GM12864 (cell line): ENCODE data around the gene POLR2A.

ENCODE experiments used
- DNase-seq: peaks from one replicate; pipeline ENCODE4 v3.0.0-alpha.2; 2011; ENCODE audit warnings: low read depth
- H3K4me3 ChIP-seq: 2 replicates; pipeline ENCODE4 v1.5.1; 2011; ENCODE audit warnings: mild to moderate bottlenecking, low read depth, low read length, control low read depth
- CTCF ChIP-seq: IDR thresholded peaks from 2 replicates; pipeline ENCODE4 v1.5.1; 2011; ENCODE audit warnings: low read depth, mild to moderate bottlenecking, moderate library complexity, low read length, control low read depth, inconsistent platforms; ENCODE audit errors: missing control alignments

POLR2A gene

DNA sequence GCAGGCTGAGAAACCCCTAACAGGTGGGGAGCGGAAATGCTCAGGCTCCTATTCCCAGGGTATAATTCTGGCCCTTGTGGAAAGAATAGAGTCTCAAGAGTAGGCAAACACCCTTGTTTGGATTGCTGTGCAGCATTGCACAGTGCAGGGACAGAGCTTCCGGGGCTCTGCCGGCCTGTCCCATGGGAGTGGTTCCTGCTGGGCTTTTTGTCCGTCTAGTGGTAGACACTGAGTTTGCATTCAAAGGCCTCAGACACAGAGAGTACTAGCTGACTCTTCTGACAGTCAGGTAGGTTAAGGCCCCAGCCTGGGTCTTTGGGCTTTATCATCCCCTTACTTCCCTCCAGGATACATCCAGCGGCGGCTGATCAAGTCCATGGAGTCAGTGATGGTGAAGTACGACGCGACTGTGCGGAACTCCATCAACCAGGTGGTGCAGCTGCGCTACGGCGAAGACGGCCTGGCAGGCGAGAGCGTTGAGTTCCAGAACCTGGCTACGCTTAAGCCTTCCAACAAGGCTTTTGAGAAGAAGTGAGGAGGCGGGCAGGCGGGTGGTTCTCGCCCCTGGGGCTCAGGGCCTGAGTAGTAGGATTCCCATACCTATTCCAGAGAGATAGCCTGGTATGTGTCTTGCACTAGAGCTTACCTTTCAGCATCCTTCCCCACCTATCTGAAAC is 18.1 kb downstream of the POLR2A start:
- H3K4me3 ChIP-seq, result no peak overlapping the region
- DNase-seq, result no peak
- TF ChIP-seq CTCF, result no peak

DNA sequence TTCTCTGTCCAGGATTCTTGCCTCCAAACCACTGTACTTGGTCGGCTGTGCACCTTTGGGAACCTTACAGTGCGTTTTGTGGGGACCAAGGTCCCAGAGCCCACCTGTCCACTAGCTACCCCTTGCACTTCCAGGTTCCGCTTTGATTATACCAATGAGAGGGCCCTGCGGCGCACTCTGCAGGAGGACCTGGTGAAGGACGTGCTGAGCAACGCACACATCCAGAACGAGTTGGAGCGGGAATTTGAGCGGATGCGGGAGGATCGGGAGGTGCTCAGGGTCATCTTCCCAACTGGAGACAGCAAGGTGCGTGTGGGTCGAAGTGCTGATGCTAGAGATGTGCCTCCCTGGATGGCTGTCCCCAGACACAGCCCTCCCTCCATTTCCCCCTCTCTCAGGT is 18.8 kb downstream of the POLR2A start:
- DNase-seq, result no peak
- TF ChIP-seq CTCF, result peak; percentile 28
- H3K4me3 ChIP-seq, result no peak overlapping the region

- TF ChIP-seq CTCF, result no peak
- no peak for DNase-seq
- H3K4me3 ChIP-seq, result no peak overlapping the region
Measured at GRCh38 chr17:7503521-7503920, 19.4 kb downstream of the POLR2A start.

DNA sequence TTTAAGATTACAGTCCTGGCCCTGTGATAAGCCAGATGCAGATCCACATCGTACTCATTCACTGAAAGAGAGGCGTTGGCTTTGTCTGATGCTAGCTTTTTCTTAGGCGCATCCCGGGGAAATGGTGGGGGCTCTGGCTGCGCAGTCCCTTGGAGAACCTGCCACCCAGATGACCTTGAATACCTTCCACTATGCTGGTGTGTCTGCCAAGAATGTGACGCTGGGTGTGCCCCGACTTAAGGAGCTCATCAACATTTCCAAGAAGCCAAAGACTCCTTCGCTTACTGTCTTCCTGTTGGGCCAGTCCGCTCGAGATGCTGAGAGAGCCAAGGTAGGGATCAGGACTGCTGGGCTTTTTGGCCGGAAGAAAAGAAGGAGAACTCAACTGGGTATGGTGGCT is 24.0 kb downstream of the POLR2A start:
- no peak for TF ChIP-seq CTCF
- no peak overlapping the region for H3K4me3 ChIP-seq
- no peak for DNase-seq

- H3K4me3 ChIP-seq, result no peak overlapping the region
- DNase-seq, result no peak
- no peak for TF ChIP-seq CTCF
Measured at GRCh38 chr17:7508846-7509245, 24.7 kb downstream of the POLR2A start.

DNA sequence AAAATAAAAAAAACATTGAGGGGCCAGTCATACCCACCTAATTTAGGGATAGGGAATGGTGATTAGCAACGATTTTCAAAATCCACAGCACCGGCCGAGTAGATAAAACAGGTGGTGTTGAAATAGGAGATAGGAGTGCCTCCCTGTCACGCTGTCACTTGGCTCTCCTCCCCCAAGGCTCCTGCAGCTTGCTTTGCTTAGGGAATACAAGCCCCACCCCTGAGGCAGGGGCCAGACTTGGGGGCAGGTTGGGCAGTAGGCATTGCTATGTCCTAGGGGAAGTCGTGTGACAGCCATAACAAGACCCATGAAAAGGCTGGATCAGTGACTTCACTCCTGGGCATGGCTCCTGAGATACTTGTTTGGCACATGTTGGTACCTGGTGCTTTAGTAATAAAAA is 25.8 kb downstream of the POLR2A start:
- H3K4me3 ChIP-seq, result no peak overlapping the region
- no peak for TF ChIP-seq CTCF
- DNase-seq, result no peak

- H3K4me3 ChIP-seq, result no peak overlapping the region
- TF ChIP-seq CTCF, result no peak
- DNase-seq, result no peak
Measured at GRCh38 chr17:7511108-7511507, 26.9 kb downstream of the POLR2A start.
